Hepatocyte (in vitro differentiated cells): ENCODE results near the gene ZBTB32. TPM values are rescaled to one million over a fixed set of nuclear protein-coding genes. Genes with fewer than 3 reads are reported as not detected.

Experiments used
- DNase-seq: peaks from one replicate; pipeline ENCODE4 v3.0.0-alpha.2; 2016; ENCODE audit warnings: low spot score
- H2AFZ ChIP-seq: fragments of 200-600 bp; sonication (generic); 2 replicates; pipeline ENCODE4 v1.6.0; 2016; ENCODE audit warnings: antibody characterized with exemption, mild to moderate bottlenecking
- H3K27ac ChIP-seq: fragments of 200-600 bp; sonication (generic); 2 replicates; pipeline ENCODE4 v1.5.1; 2016; ENCODE audit warnings: mild to moderate bottlenecking
- H3K27me3 ChIP-seq: fragments of 200-600 bp; sonication (generic); 2 replicates; pipeline ENCODE4 v1.6.1; 2016
- H3K36me3 ChIP-seq: fragments of 200-600 bp; sonication (generic); replicated peaks from 2 replicates; pipeline ENCODE4 v1.5.1; 2016; ENCODE audit warnings: low read depth; ENCODE audit not compliant: insufficient read depth
- H3K4me1 ChIP-seq: fragments of 200-600 bp; sonication (generic); 2 replicates; pipeline ENCODE4 v1.5.1; 2016; ENCODE audit warnings: mild to moderate bottlenecking, moderate library complexity; ENCODE audit not compliant: insufficient read depth
- H3K4me2 ChIP-seq: fragments of 200-600 bp; sonication (generic); 2 replicates; pipeline ENCODE4 v1.6.0; 2016
- H3K4me3 ChIP-seq: fragments of 200-600 bp; sonication (generic); 2 replicates; pipeline ENCODE4 v1.5.1; 2016; ENCODE audit warnings: mild to moderate bottlenecking
- H3K79me2 ChIP-seq: fragments of 200-600 bp; sonication (generic); 2 replicates; pipeline ENCODE4 v1.6.0; 2017; ENCODE audit warnings: mild to moderate bottlenecking
- H3K9me2 ChIP-seq: fragments of 200-600 bp; sonication (generic); replicated peaks from 2 replicates; pipeline ENCODE4 v1.6.0; 2017; ENCODE audit warnings: mild to moderate bottlenecking; ENCODE audit not compliant: insufficient read depth
- H3K9me3 ChIP-seq: fragments of 200-600 bp; sonication (generic); 2 replicates; pipeline ENCODE4 v1.5.1; 2016; ENCODE audit warnings: low read depth, mild to moderate bottlenecking
- H4K20me1 ChIP-seq: fragments of 200-600 bp; sonication (generic); 2 replicates; pipeline ENCODE4 v1.6.0; 2016; ENCODE audit warnings: mild to moderate bottlenecking; ENCODE audit not compliant: insufficient read depth, poor library complexity, severe bottlenecking
- EZH2 ChIP-seq: fragments of 200-600 bp; sonication (generic); IDR thresholded peaks from 2 replicates; pipeline ENCODE4 v1.6.1; 2016; ENCODE audit warnings: antibody characterized with exemption, mild to moderate bottlenecking, borderline replicate concordance
- EZH2phosphoT487 ChIP-seq: fragments of 200-600 bp; sonication (generic); IDR thresholded peaks from one replicate; pipeline ENCODE4 v1.6.1; 2018; ENCODE audit warnings: antibody characterized with exemption, mild to moderate bottlenecking, low read depth, moderate library complexity; ENCODE audit not compliant: unreplicated experiment, severe bottlenecking
- WGBS: methylation state at CpG from one replicate; pipeline ENCODE4 v1.1.6; 2016; ENCODE audit warnings: low lambda C conversion rate; ENCODE audit errors: missing lambda C conversion rate; 5-methylcytosine and 5-hydroxymethylcytosine counted together
- polyA plus RNA-seq: library from polyadenylated mRNA; unstranded; fragments of >200 nt; fragmentation: Nextera tagmentation; extraction: Ambion mirVana; gene quantifications from 2 replicates; pipeline ENCODE4 v1.2.1, GENCODE V29; 2016
- total RNA-seq: library from RNA; depleted of rRNA; stranded (reverse); fragments of >200 nt; gene quantifications from 2 replicates; pipeline ENCODE4 v1.2.3, GENCODE V29; 2014
- TF ChIP-seq, protein P1 (sequence below): fragments of 200-600 bp; sonication (generic); IDR thresholded peaks from 2 replicates; pipeline ENCODE4 v1.5.1; 2016; ENCODE audit warnings: antibody characterized with exemption, mild to moderate bottlenecking; ENCODE audit not compliant: poor library complexity

ZBTB32 gene
- total and polyA plus RNA-seq, 2 experiments from 2014 or later: 0.11 TPM; not detected in 1

GRCh38 chr19:35703343-35703742 is 1.0 kb upstream of the ZBTB32 start:
- 63% methylated on average over 9 of the region's 9 CpGs for WGBS
- peaks cover 3% of the 10 kb centered on the region for H3K27me3 ChIP-seq

GRCh38 chr19:35708391-35708790 is 4.0 kb downstream of the ZBTB32 start:
- H2AFZ ChIP-seq: no peak overlapping the region
- H3K36me3 ChIP-seq: no peaks in the 10 kb centered on the region
- WGBS: 83% methylated on average over 1 of the region's 1 CpG
- no peak overlapping the region for H3K27ac ChIP-seq
- no peaks in the 10 kb centered on the region for H3K9me2 ChIP-seq
- H3K27me3 ChIP-seq: peaks cover 3% of the 10 kb centered on the region
- H3K4me3 ChIP-seq: no peak overlapping the region
- H4K20me1 ChIP-seq: no peaks in the 10 kb centered on the region
- no peaks in the 10 kb centered on the region for H3K4me1 ChIP-seq
- H3K9me3 ChIP-seq: no peaks in the 10 kb centered on the region
- no peak overlapping the region for H3K4me2 ChIP-seq
- no peak for TF ChIP-seq EZH2
- TF ChIP-seq, protein P1, sequence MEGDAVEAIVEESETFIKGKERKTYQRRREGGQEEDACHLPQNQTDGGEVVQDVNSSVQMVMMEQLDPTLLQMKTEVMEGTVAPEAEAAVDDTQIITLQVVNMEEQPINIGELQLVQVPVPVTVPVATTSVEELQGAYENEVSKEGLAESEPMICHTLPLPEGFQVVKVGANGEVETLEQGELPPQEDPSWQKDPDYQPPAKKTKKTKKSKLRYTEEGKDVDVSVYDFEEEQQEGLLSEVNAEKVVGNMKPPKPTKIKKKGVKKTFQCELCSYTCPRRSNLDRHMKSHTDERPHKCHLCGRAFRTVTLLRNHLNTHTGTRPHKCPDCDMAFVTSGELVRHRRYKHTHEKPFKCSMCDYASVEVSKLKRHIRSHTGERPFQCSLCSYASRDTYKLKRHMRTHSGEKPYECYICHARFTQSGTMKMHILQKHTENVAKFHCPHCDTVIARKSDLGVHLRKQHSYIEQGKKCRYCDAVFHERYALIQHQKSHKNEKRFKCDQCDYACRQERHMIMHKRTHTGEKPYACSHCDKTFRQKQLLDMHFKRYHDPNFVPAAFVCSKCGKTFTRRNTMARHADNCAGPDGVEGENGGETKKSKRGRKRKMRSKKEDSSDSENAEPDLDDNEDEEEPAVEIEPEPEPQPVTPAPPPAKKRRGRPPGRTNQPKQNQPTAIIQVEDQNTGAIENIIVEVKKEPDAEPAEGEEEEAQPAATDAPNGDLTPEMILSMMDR: no peak
- TF ChIP-seq EZH2phosphoT487: no peak
- no peak for DNase-seq
- no peaks in the 10 kb centered on the region for H3K79me2 ChIP-seq

More at GRCh38 chr19:35703343-35703742, 1.0 kb upstream of the ZBTB32 start:
- Histone ChIP-seq H3K4me2 (peak overlapping the region; percentile 85), H4K20me1 (no peaks in the 10 kb centered on the region), H3K79me2 (no peaks in the 10 kb centered on the region), H3K9me3 (no peaks in the 10 kb centered on the region), H3K9me2 (no peaks in the 10 kb centered on the region), H3K4me3 (no peak overlapping the region), H3K27ac (no peak overlapping the region), H3K4me1 (peaks cover 3% of the 10 kb centered on the region), H2AFZ (no peak overlapping the region), H3K36me3 (no peaks in the 10 kb centered on the region)
- DNase-seq: no peak
- TF ChIP-seq, protein P1: no peak
- TF ChIP-seq EZH2 (no peak), EZH2phosphoT487 (no peak)

GRCh38 chr19:35710784-35711723 is 6.7 kb downstream of the ZBTB32 start:
- WGBS: 73% methylated on average over 13 of the region's 13 CpGs
- Histone ChIP-seq H3K9me2 (no peaks in the 10 kb centered on the region), H3K4me3 (no peak overlapping the region), H4K20me1 (no peaks in the 10 kb centered on the region), H3K27ac (no peak overlapping the region), H3K27me3 (no peaks in the 10 kb centered on the region), H3K4me2 (no peak overlapping the region), H2AFZ (no peak overlapping the region), H3K4me1 (peaks cover 7% of the 10 kb centered on the region), H3K9me3 (no peaks in the 10 kb centered on the region), H3K79me2 (peaks cover 7% of the 10 kb centered on the region), H3K36me3 (no peaks in the 10 kb centered on the region)
- TF ChIP-seq, protein P1: no peak
- no peak for TF ChIP-seq EZH2phosphoT487
- no peak for TF ChIP-seq EZH2
- no peak for DNase-seq
